GM13976 (cell line): Measurements from ENCODE around the gene IER5L.

Experiments
- DNase-seq: peaks from one replicate; pipeline ENCODE4 v3.0.0; 2012; ENCODE audit warnings: low spot score
- in situ Hi-C: fragments of 300-500 bp; cut with MboI; formaldehyde crosslinking; loops from one replicate; pipeline ENCODE4 v1.12.0; 2022; ENCODE audit warnings: low sequenced_read_pairs, mixed read lengths, inconsistent platforms; ENCODE audit not compliant: unreplicated experiment
- TF ChIP-seq, protein P1 (sequence below): IDR thresholded peaks from 2 replicates; pipeline ENCODE4 v1.5.1; 2012; ENCODE audit warnings: borderline replicate concordance, mild to moderate bottlenecking; ENCODE audit not compliant: insufficient read depth; ENCODE audit errors: extremely low read depth, missing control alignments, control extremely low read depth

Gene IER5L

DNA sequence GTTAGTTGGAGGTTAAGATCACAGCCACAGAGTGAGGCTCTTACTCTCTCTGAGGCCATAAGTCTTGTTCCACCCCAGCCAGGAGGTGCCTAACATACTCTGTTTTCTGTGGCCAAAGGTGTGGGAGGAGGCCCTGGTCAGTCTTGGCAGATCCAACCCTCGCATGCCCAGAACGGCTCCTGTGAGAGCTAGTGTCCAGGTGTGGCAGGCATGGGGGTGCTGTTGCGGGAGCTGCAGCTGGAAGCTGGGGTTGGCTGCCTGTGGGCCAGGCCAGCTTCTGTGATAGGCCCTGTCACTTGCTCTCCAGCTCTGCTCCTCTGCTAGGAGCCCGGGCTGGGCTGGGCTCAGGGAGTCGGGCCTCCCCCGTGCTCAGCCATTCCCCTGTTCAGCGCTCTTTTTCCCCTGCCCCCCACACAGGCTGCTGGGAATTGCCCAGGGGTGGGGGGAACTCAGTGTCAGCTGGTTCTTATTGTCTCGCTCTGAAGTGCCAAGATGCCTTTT lies 31.6 kb downstream of the IER5L start:
- TF ChIP-seq, protein P1, sequence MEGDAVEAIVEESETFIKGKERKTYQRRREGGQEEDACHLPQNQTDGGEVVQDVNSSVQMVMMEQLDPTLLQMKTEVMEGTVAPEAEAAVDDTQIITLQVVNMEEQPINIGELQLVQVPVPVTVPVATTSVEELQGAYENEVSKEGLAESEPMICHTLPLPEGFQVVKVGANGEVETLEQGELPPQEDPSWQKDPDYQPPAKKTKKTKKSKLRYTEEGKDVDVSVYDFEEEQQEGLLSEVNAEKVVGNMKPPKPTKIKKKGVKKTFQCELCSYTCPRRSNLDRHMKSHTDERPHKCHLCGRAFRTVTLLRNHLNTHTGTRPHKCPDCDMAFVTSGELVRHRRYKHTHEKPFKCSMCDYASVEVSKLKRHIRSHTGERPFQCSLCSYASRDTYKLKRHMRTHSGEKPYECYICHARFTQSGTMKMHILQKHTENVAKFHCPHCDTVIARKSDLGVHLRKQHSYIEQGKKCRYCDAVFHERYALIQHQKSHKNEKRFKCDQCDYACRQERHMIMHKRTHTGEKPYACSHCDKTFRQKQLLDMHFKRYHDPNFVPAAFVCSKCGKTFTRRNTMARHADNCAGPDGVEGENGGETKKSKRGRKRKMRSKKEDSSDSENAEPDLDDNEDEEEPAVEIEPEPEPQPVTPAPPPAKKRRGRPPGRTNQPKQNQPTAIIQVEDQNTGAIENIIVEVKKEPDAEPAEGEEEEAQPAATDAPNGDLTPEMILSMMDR, result no peak
- in situ Hi-C loops, result loop anchor here (25.0 kb wide), 1 partner anchor 641 kb away; no protein-coding TSS in a partner anchor

DNA sequence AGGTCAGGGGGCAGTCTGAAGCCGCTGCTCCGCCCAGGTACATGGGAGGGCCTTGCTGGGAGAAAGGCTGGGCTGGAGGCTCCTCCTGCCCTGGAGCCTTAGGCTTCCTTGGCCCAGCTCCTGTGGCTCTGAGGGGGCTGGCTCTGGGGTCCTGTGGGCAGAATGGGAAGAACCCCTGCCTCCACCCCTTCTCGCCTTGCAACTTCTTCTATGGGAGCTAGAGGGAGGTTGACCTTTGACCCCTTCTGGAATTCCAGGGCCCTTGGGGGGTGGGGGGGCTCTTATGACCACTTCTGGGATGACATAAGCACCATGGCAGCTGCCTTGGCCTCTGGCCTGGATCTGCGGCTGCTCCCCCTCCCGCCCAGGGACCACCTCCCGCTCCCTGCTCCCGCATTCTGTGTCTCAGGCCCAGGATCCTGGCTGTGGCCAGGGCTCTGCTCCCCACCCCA lies 32.2 kb downstream of the IER5L start:
- no peak for DNase-seq
- in situ Hi-C loops, result loop anchor here (25.0 kb wide), 1 partner anchor 641 kb away; no protein-coding TSS in a partner anchor
- TF ChIP-seq, protein P1, result no peak

More for the DNA sequence above, 31.6 kb downstream of the IER5L start:
- DNase-seq, result no peak

DNA sequence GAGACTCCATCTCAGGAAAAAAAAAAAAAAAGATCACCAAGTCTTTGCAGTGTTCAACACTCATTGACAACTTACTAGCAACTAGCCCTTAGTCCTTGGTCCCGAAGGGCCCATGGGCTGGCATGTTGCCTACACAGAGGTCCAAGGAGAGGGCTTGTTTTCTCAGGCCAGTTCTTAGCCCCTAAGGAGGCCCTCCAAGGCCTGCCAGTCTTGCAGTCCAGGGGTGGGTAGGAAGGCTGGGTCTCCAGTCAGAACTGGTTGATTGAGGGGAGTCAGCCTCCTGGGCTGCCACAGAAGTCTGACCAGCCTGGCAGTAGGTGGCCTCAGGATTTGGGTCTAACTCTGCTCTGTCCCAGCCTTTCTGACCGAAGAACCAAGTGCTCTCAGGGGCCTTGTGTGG lies 32.7 kb downstream of the IER5L start:
- in situ Hi-C loops, result loop anchor here (25.0 kb wide), 1 partner anchor 642 kb away; no protein-coding TSS in a partner anchor
- TF ChIP-seq, protein P1, result no peak
- DNase-seq, result no peak

DNA sequence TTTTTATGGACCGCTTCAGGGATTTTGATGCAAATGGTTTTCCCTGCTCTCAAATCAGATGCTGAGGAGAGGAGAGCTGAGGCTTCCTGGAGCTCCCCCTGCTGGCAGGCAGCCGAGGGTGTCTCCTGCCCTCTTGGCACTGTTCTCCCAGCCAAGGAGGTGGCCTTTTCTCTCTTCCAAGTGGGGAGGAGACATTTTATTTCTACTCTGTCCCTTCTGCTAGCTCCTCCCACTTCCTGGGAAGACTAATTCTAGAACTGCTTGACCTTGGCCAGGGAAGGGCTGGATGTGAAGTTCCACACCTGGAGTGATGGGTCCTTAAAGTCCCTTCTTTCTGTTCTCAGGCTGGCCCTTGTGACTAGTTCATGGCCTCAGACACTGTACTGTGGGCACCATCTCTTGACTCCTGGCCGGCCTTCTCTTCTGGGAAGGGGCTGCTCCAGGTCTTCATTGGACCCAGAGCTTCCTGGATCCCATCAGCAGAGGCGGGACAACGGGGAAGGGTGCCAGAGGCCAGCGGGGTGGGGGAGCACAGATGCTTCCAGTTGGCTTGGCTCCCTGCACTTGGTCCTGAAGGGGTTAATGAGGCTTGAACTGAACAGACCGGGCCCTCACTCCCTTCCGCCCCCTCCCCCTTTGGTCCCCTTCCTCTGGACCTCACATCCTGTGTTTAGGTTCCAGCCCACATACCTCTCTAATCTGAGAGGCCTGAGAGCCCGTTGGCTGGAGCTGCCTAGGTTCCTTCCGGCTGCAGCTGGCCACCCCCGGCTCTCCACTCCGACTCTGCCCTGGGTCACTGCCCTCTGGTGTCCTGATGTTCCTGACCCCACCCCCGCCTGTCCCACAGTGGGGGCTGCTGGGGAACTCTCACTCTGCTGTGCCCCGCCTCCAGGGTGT lies 34.8 kb downstream of the IER5L start:
- TF ChIP-seq, protein P1, result peak; percentile 98
- DNase-seq, result peak; percentile 88
- in situ Hi-C loops, result loop anchor here (25.0 kb wide), 1 partner anchor 644 kb away; no protein-coding TSS in a partner anchor

DNA sequence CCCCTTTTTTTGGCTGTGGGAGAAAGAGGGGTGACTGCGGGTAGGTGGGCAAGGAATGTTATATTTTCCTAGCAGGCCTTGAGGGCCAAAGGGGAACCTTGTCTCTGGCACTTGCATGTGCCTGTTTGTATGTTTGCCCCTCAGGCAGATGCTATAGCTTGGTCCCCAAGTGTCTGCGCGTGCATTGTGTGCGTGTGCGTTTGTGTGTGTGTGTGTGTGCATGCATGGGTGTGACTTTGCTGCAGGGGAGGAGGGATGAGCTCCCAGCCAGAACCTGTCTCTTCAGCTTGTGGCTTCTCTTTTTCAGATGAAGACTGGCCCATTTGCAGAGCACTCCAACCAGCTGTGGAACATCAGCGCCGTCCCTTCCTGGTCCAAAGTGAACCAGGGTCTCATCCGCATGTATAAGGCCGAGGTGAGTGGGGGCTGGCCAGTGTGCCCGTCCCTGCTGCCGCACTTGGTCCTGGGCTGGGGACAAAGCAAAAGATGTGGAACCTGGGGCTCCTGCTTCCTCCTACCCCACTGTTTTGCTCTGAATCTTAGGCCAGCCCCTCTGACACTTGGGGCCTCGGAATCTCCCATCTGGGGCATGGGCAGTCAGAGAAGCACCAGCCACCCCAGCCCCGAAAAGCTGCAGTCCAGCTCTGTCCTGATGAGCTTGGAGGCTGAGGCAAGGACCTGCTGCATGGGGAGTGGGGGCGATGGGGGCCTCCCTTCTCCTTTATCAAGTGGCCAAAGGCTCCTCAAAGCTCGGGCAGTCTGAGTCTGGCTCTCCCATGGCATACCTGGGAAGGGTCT lies 35.7 kb downstream of the IER5L start:
- in situ Hi-C loops, result loop anchor here (25.0 kb wide), 1 partner anchor 645 kb away; no protein-coding TSS in a partner anchor
- no peak for DNase-seq
- TF ChIP-seq, protein P1, result no peak
